Endothelial cell of umbilical vein (primary cell): ENCODE results near the gene NETO1. TPM values are rescaled to one million over a fixed set of nuclear protein-coding genes. Genes with fewer than 3 reads are reported as not detected.

Experiments
- BruUV-seq: library from RNA; stranded (reverse); fragments of 400-500 nt; replicated peaks from 2 replicates; lab custom pipeline; 2021; lab: Mats Ljungman, UMichigan
- CTCF ChIA-PET: fragments of 300-600, 350-600 bp; sonication (Branson Sonifier 250); formaldehyde crosslinking; loops from one replicate; lab custom pipeline; 2021; ENCODE audit warnings: antibody characterized with exemption, inconsistent platforms; lab: Charles Lee
- POLR2A ChIA-PET: fragments of 300-600, 350-600 bp; sonication (Branson Sonifier 250); formaldehyde crosslinking; loops from one replicate; lab custom pipeline; 2021; ENCODE audit warnings: antibody characterized with exemption, inconsistent platforms; lab: Charles Lee
- DNase-seq: peaks from one replicate; pipeline ENCODE4 v3.0.0-alpha.2; 2011; ENCODE audit warnings: low read depth, low spot score
- FAIRE-seq: peaks from 2 replicates; lab custom pipeline; 2011; peaks lifted over from hg19 to GRCh38; lab: Jason Lieb, UNC
- H2AFZ ChIP-seq: 2 replicates; pipeline ENCODE4 v1.6.0; 2012; ENCODE audit warnings: low read depth, low read length, control low read depth, inconsistent platforms
- H3K27ac ChIP-seq: 2 replicates; pipeline ENCODE4 v1.5.1; 2011; ENCODE audit warnings: low read depth, mild to moderate bottlenecking, control low read depth, low read length, moderate library complexity; ENCODE audit not compliant: insufficient read depth
- H3K27me3 ChIP-seq, 2 experiments: 2 replicates each; pipeline versions ENCODE4 v1.6.0 to v1.6.1; 2011; ENCODE audit warnings: low read length in 2 of 2, mixed read lengths in 1 of 2; ENCODE audit not compliant: control insufficient read depth in 2 of 2, insufficient read depth in 2 of 2
- H3K36me3 ChIP-seq, 2 experiments: 2 replicates in 1 of 2; 3 replicates in 1 of 2; pipeline ENCODE4 v1.5.1; 2011; ENCODE audit warnings: low read length in 2 of 2, mild to moderate bottlenecking in 1 of 2, moderate library complexity in 1 of 2; ENCODE audit not compliant: control insufficient read depth in 2 of 2, insufficient read depth in 2 of 2; ENCODE audit errors: extremely low read depth in 1 of 2
- H3K4me1 ChIP-seq: 3 replicates; pipeline ENCODE4 v1.5.1; 2011; ENCODE audit warnings: mild to moderate bottlenecking, low read length; ENCODE audit not compliant: control insufficient read depth, insufficient read depth; ENCODE audit errors: extremely low read depth
- H3K4me2 ChIP-seq: 2 replicates; pipeline ENCODE4 v1.6.1; 2011; ENCODE audit warnings: low read length, control low read depth, mixed read lengths; ENCODE audit not compliant: insufficient read depth
- H3K4me3 ChIP-seq, 3 experiments: fragments of 200-600 bp in 1 of 3; sonication (generic), shearing (Covaris generic) in 1 of 3; replicated peaks in 1 of 3; 2 replicates each; pipeline ENCODE4 v1.5.1; 2011 to 2016; ENCODE audit warnings: control low read depth in 3 of 3, low read length in 3 of 3, mild to moderate bottlenecking in 2 of 3, inconsistent platforms in 1 of 3, low read depth in 1 of 3, moderate library complexity in 1 of 3; ENCODE audit not compliant: insufficient read depth in 1 of 3
- H3K79me2 ChIP-seq: 2 replicates; pipeline ENCODE4 v1.6.0; 2012; ENCODE audit warnings: low read length, inconsistent platforms; ENCODE audit not compliant: control insufficient read depth, insufficient read depth
- H3K9ac ChIP-seq: replicated peaks from 2 replicates; pipeline ENCODE3; 2011; ENCODE audit warnings: low read length, control low read depth; ENCODE audit not compliant: insufficient read depth; ENCODE audit errors: extremely low read depth
- H3K9me1 ChIP-seq: replicated peaks from 3 replicates; pipeline ENCODE4 v1.6.0; 2011; ENCODE audit warnings: mild to moderate bottlenecking, low read length; ENCODE audit not compliant: control insufficient read depth, insufficient read depth; ENCODE audit errors: extremely low read depth
- H3K9me3 ChIP-seq: replicated peaks from 2 replicates; pipeline ENCODE4 v1.5.1; 2012; ENCODE audit warnings: low read length, inconsistent platforms; ENCODE audit not compliant: control insufficient read depth, insufficient read depth
- H4K20me1 ChIP-seq: replicated peaks from 2 replicates; pipeline ENCODE3; 2011; ENCODE audit warnings: mild to moderate bottlenecking, low read length; ENCODE audit not compliant: control insufficient read depth, insufficient read depth; ENCODE audit errors: extremely low read depth
- EZH2 ChIP-seq: IDR thresholded peaks from 2 replicates; pipeline ENCODE4 v1.6.1; 2012; ENCODE audit warnings: borderline replicate concordance, low read depth, mild to moderate bottlenecking, moderate library complexity, low read length, inconsistent platforms; ENCODE audit not compliant: severe bottlenecking
- FOS ChIP-seq: IDR thresholded peaks from 2 replicates; pipeline ENCODE4 v1.6.1; 2011; ENCODE audit warnings: mild to moderate bottlenecking, low read length, moderate library complexity, borderline replicate concordance; ENCODE audit not compliant: insufficient read depth
- GATA2 ChIP-seq: IDR thresholded peaks from 2 replicates; pipeline ENCODE4 v1.7.0; 2011; ENCODE audit warnings: low read depth, mild to moderate bottlenecking, moderate library complexity, mixed read lengths, low read length; ENCODE audit not compliant: insufficient read length, insufficient read depth
- POLR2A ChIP-seq: IDR thresholded peaks from 2 replicates; pipeline ENCODE4 v1.6.1; 2012; ENCODE audit warnings: low read depth, mild to moderate bottlenecking, control low read depth, low read length
- POLR2AphosphoS5 ChIP-seq: IDR thresholded peaks from 2 replicates; pipeline ENCODE4 v1.6.1; 2012; ENCODE audit warnings: low read depth, mild to moderate bottlenecking, control low read depth, low read length, moderate library complexity; ENCODE audit not compliant: insufficient read depth
- dilution Hi-C: fragments of 300-500 bp; cut with MboI; formaldehyde crosslinking; loops from one replicate; pipeline ENCODE4 v1.15.0; 2019; ENCODE audit warnings: low sequenced_read_pairs; ENCODE audit not compliant: extremely low pct_ligation_motif_present
- intact Hi-C: fragments of 100-400 bp; cut with micrococcal nuclease; formaldehyde crosslinking; loops from one replicate; pipeline ENCODE4 v1.10.0; 2022
- polyA plus RNA-seq, 4 experiments: library from polyadenylated mRNA; depleted of rRNA in 3 of 4; stranded (reverse) in 3 of 4; unstranded in 1 of 4; fragments of >200 nt; gene quantifications; 2 replicates each; pipeline versions ENCODE4 v1.2.1 to v1.2.3, GENCODE V29; 2011 to 2012; ENCODE audit warnings: missing spikeins in 1 of 4
- total RNA-seq: library from RNA; stranded (reverse); gene quantifications from 2 replicates; pipeline ENCODE4 v1.2.3, GENCODE V29; 2021
- TF ChIP-seq, protein P1 (sequence below): IDR thresholded peaks from 2 replicates; pipeline ENCODE4 v1.6.1; 2011; ENCODE audit not compliant: insufficient read depth, insufficient read length
- TF ChIP-seq, protein P2 (sequence below), 2 donors: IDR thresholded peaks; 1 replicate in 1 of 2; 2 replicates in 1 of 2; pipeline ENCODE4 v1.5.1; 2011; ENCODE audit warnings: low read length in 2 of 2, mild to moderate bottlenecking in 2 of 2, moderate library complexity in 2 of 2, control low read depth in 1 of 2, inconsistent platforms in 1 of 2, low read depth in 1 of 2; ENCODE audit not compliant: insufficient read depth in 1 of 2; ENCODE audit errors: extremely low read depth in 1 of 2

The NETO1 gene
- total and polyA plus RNA-seq, 2 donors (not counting 3 experiments of a cell fraction or from before 2014, with no cell fraction given), result not detected

DNA sequence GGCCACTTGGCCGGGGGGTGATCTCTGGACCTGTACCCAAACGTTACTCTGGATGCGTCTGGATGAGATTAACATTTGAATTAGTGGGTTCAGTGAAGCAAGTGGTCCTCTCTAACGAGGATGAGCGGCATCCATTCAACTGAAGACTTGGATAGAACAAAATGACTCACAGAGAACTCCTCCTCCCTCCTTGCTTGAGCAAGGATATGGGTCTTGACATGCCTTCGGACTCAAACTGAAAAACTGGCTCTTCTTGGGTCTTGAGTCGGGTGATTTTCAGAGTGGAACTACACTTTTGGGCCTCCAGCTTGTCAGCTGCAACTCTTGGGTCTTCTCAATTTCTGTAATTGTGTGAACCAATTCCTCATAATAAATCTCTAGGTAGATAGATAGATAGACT lies 47.2 kb downstream of the NETO1 start:
- Histone ChIP-seq H4K20me1 (no peaks in the 10 kb centered on the region), H3K9ac (no peak overlapping the region), H3K27ac (no peak overlapping the region), H3K4me3 (no peak overlapping the region), H3K9me1 (no peaks in the 10 kb centered on the region), H3K4me1 (no peaks in the 10 kb centered on the region), H3K9me3 (peaks cover 4% of the 10 kb centered on the region), H2AFZ (no peak overlapping the region), H3K36me3 (no peaks in the 10 kb centered on the region), H3K27me3 (no peaks in the 10 kb centered on the region), H3K79me2 (no peaks in the 10 kb centered on the region), H3K4me2 (no peak overlapping the region)
- no TSS peak for BruUV-seq
- DNase-seq, result no peak
- TF ChIP-seq POLR2A (no peak), EZH2 (no peak), FOS (no peak), POLR2AphosphoS5 (no peak), GATA2 (no peak)
- TF ChIP-seq, protein P1, sequence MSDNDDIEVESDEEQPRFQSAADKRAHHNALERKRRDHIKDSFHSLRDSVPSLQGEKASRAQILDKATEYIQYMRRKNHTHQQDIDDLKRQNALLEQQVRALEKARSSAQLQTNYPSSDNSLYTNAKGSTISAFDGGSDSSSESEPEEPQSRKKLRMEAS, result no peak
- TF ChIP-seq, protein P2, sequence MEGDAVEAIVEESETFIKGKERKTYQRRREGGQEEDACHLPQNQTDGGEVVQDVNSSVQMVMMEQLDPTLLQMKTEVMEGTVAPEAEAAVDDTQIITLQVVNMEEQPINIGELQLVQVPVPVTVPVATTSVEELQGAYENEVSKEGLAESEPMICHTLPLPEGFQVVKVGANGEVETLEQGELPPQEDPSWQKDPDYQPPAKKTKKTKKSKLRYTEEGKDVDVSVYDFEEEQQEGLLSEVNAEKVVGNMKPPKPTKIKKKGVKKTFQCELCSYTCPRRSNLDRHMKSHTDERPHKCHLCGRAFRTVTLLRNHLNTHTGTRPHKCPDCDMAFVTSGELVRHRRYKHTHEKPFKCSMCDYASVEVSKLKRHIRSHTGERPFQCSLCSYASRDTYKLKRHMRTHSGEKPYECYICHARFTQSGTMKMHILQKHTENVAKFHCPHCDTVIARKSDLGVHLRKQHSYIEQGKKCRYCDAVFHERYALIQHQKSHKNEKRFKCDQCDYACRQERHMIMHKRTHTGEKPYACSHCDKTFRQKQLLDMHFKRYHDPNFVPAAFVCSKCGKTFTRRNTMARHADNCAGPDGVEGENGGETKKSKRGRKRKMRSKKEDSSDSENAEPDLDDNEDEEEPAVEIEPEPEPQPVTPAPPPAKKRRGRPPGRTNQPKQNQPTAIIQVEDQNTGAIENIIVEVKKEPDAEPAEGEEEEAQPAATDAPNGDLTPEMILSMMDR (IDR thresholded peaks at IDR 0.05; ENCODE audit: extremely low read depth in 1 of 2, insufficient read depth in 1 of 2, low read depth in 1 of 2, low read length in 2 of 2), result no peak
- ChIA-PET CTCF (no interaction called here), POLR2A (no interaction called here)
- dilution Hi-C loops (no loop called here), intact Hi-C loops (no loop called here)
- no peak for FAIRE-seq
